ELF-1 (cell line): ENCODE measurements around the gene MTX1.

Source experiments
- DNase-seq: peaks from one replicate; pipeline ENCODE4 v3.0.0-alpha.2; 2016; ENCODE audit warnings: low read depth, low spot score

The MTX1 gene

DNA sequence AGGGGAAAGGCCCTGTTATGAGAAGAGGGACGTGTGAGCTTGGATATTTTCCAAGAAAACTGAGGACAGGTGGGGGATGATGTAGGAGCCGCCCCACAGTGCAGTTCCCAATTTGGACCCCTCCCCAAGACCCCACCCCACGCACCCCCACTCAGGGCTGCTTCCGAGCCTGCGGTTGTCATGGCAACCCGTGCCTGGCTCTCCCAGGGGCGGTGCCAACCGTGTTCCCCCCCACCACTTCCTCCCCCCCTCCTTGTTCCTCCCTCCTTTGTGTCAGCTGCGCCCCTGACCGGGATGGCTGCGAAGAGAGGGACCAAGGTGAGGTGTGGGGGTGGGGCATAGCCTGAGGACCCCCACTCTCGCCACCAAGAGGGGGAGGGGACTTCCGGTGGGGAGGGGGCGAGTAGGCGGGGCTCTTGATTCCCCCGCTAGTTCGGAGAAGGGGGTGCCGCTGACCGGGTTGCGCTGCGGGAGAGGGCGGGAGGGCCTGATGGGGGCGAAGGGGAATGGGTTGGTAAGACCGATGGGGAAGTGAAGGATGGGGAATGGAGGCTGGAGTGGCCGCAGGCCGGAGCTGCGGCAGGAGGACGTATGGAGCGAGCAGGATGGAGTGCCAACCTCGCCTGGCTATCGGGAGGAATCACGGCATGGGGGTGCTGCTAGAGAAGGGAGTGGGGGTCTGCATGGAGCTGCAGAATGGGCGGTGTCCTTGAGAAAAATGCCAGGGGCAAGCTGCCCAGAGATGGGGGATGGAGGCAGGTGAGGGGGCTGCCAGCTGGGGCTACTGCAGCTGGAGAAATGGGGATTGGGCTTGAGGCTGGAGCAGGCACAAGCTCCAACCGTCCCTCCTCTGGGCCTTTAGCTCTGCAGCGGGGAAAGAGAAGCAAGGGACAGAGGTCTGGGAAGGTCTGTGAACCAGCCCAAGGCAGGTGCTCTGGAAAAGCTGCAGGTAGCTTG, 33.9 kb upstream of the MTX1 start:
- peak; percentile 14 for DNase-seq

DNA sequence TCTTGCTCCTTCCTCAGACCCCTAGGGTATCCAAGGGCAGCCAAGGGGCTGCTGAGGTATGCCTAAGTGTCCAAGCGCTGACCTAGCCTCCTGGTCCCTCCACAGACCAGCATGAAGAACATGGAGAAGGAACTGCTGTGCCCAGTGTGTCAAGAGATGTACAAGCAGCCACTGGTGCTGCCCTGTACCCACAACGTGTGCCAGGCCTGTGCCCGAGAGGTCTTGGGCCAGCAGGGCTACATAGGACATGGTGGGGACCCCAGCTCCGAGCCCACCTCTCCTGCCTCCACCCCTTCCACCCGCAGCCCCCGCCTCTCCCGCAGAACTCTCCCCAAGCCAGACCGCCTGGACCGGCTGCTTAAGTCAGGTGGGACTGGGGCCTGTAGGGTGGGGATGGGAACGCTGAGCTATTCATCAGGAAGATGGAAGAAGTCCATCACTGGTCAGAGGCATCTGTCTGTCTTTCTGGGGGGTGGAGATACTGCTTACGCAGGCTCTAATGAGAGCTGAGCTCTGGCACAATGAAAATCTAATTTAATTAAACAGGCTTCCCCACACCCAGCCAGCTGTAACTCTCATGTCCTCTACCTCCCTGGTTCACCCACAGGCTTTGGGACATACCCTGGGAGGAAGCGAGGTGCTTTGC, 33.1 kb upstream of the MTX1 start:
- DNase-seq: no peak

DNA sequence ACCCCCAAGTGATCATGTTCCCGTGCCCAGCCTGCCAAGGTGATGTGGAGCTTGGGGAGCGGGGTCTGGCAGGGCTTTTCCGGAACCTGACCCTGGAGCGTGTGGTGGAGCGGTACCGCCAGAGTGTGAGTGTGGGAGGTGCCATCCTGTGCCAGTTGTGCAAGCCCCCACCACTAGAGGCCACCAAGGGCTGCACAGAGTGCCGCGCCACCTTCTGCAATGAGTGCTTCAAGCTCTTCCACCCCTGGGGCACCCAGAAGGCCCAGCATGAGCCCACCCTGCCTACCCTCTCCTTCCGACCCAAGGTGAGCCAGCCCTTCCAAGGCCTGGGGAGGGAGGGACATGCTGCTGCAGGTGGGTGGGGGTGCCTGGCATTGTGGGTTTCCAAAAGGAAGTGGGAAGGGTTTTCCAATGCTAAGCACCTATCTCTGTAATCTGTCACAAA, 32.5 kb upstream of the MTX1 start:
- no peak for DNase-seq

DNA sequence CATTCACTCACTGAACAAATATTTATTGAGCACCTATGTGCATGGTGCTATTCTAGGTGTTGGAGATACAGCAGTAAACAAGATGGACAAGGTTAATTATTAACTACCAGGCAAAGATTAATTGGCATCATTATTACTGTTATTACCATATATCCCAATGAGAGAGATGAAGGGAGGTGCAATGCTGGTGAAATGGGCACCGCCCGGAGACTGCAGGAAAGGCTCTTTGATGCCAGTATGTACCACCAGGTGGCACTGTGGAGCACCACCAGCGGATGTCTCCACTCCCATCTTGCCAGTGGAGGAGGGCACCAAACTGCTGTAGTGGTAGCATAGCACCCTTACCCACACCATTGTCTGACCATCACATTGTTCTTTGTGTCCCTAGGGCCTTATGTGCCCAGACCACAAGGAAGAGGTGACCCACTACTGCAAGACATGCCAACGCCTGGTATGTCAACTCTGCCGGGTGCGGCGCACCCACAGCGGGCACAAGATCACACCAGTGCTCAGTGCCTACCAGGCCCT, 31.9 kb upstream of the MTX1 start:
- peak; percentile 72 for DNase-seq

DNA sequence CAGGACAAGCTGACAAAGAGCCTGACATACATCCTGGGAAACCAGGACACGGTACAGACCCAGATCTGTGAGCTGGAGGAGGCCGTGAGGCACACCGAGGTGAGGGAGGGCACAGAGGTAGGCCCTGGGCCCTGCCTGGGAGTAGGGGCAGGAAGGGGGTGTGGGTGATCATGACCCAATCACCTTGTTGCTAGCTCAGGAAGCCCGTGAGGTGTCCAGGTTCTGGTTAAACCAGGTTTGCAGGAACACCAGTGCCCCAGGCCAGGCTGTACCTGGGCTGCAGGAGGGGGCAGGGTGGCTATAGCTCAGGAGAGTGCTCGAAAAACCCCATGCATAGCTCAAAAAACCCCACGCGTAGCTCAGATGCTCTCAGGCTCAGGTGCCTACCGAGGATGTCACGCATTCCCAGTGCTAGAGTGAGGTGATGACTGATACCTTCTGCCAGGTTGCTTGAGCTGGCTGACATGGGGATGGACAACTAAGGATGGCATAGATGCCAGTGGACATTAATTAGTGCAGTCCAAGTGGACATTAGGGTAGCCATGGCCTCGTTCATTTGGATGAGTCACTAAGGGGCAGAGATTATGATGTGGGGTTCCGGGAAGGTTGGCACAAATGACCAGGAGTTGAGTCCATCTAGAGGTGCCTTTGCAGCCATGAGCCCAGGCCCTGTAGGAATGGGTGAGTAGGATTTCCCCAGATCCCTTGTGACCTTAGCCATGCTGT, 31.1 kb upstream of the MTX1 start:
- peak; percentile 71 for DNase-seq

DNA sequence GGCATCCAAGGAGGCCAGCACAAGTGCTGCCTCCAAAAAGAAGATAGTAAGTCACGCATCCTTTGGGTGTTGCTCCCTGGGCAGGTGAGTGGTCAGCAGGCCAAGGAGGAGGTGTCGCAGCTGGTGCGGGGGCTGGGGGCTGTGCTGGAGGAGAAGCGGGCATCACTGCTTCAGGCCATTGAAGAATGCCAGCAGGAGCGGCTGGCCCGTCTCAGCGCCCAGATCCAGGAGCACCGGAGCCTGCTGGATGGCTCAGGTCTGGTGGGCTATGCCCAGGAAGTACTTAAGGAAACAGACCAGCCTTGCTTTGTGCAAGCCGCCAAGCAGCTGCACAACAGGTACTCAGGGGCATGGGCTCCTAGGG, 30.6 kb upstream of the MTX1 start:
- peak; percentile 0 for DNase-seq

DNA sequence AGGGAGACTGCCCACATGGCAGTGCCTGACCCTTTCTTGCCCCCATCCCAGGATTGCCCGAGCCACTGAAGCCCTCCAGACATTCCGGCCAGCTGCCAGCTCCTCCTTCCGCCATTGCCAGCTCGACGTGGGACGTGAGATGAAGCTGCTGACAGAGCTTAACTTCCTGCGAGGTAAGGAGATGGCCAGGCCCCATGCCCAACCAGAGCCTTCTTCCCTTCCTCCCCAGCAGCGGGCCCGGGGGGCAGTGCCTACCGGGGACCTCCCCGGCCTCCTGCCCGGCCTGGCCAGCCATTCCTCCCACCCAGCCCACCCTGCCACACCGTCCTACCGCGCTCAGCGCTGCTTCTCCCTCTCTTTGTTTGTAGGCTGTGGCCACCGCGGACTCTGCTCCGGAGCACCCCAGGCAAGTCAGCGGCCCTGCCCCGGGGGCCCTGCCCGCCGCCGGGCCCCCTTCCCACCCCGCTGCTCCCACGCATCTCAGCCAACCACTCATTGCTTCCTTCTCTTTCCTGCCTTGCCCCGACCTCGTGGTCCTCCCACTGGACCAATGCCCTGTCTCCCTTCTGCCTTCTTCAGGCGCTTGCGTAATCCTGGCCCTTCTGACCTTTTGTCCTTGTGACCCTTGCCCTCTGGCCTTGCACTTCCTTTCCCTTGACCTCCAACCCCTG, 29.9 kb upstream of the MTX1 start:
- DNase-seq: peak; percentile 0

DNA sequence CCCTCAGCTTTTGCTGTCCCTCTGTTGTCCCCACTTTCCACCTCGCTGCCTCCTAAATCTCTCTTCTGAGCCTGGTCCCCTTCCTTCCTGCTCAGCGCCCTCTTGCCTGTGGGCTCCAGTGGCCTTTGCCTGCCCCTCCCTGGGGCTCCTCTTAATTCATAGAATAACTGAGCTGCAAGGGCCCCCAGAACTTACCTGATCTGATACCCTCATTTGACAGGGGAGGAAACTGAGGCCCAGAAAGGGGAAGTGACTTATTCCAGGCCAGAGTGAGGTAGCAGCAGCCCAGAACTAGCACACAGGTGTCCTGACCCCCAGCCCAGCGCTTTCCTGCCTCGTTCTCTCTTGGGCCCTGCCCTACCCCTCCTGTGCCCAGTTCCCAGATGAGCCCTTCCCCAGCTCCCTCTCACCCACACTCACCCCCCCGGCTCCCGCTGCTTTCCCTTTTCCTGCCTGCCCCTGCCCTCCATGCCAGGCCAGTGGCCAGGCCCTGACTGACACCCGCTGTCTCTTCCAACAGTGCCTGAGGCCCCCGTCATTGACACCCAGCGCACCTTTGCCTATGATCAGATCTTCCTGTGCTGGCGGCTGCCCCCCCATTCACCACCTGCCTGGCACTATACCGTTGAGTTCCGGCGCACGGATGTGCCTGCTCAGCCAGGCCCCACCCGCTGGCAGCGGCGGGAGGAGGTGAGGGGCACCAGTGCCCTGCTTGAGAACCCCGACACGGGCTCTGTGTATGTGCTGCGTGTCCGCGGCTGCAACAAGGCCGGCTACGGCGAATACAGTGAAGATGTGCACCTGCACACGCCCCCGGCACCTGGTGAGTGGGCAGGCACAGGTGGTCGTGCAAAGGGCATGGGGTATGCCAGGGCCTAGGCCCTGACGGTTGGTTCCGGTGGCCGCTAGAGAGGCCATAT, 29.1 kb upstream of the MTX1 start:
- no peak for DNase-seq

DNA sequence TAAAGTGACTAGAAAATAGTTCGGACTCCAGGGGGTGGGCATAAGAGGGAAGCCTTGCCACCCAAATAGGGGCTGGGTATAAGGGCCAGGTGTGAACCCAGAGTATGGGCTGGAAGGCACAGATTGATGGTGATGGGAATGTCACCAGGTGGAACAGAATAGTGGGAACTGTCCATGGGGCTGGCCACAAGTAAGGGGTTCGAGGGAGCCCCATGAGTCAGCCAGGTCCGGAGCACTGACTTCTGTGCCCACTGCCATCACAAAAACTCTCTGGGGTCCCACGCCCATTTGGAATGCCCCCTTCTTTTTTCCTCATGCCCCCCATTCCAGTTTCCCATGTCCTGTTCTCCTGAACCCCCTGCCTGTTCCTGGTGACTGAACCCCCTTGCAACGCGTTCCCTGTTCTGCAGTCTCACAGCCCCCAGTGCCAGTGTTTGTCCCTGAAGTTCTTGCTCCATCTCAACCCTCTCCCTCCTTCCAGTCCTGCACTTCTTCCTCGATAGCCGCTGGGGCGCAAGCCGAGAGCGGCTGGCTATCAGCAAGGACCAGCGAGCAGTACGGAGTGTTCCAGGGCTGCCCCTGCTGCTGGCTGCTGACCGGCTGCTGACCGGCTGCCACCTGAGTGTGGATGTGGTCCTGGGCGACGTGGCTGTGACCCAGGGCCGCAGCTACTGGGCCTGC, 27.0 kb upstream of the MTX1 start:
- DNase-seq: no peak

DNA sequence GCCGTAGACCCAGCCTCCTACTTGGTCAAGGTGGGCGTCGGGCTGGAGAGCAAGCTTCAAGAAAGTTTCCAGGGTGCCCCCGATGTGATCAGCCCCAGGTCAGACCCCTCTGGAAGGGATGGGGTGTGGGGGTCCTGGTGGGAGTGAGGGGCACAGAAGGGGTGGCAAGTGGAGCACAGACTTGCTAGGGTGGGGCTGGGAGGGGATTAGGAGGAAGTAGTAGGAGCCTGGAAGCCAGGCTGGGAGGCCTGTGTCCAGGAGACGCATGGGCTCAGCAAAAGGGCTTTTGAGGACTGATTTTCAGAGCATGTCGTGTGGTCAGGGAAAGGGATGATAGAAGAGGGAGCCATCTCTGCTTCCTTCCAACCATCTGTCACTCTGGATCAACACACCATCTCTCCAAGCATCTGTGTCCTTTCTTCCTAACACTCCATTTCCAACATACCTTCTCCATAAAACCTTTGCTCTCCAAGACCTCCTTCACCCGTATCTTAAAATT, 26.4 kb upstream of the MTX1 start:
- DNase-seq: no peak

DNA sequence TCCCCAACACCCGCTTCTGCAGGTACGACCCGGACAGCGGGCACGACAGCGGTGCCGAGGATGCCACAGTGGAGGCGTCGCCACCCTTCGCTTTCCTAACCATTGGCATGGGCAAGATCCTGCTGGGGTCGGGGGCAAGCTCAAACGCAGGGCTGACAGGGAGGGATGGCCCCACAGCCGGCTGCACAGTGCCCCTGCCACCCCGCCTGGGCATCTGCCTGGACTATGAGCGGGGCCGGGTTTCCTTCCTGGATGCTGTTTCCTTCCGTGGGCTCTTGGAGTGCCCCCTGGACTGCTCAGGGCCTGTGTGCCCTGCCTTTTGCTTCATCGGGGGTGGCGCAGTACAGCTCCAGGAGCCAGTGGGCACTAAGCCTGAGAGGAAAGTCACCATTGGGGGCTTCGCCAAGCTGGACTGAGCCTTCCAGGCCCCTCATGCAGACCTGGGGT, 24.7 kb upstream of the MTX1 start:
- no peak for DNase-seq

DNA sequence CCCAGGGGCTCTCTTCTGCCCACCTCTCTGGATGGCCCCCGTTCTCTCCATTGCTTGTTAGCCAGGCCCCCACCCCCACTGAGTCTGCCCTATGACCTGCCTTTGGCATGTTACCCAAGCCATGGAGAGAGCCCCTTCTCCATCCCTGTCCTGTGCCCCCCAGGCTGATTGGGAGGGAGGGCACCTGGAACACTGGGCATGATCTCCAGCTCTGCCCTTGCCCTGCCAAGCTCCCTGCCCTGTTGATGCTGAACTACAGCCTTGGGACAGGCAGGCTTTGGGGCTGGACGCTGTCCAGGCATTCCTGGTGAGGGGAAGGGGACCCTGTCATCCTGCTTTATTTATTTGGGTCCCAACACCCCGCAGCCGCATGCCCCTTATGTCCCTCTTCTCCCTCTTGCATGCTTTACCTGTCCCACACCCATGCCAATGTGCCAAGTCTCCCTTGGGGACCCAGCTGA, 24.1 kb upstream of the MTX1 start:
- DNase-seq: no peak

DNA sequence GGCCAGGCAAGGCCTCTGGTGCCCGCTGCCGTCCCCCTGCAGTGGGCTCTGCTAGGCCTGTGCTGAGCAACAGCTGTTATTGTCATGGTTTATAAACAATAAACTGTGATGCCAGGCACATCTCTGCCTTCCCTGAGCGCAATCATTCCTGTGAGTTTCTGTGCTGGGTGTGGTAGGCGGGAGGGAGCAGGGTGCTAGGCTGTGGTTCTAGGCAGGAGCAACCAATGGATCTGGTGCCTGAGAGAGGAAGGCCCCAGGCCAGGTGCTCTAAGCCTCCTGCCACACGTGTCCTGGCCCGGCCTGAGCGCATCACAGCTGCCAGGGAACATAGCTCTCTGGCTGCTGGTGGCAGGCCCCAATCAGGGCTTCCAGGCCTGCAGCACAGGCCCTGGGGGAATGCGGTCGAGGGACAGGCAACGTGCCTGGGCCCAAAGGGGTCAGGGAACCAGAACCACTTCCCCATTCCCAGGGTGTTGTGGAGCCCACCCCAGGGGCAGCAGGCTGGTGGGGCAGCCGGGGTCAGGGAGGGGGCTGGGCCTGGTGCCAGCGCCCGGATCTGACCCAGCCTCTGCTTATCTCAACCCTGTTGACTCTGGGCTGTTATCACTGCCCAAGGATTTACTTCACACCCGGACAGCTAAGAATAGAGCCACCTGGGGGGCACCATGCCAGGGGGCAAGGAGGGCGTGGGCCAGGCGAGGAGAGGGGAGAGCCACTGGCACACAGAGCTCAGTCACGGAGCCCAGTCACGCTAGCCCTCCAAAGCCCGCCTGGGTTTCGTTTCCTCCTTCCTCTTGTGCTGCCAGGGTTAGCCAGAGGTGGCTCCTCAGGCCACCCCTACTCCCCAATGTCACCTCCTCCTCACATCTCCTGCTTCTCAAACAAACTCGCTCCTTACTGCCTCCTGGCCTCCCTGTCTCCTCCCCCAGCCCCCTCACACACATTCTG, 23.4 kb upstream of the MTX1 start:
- peak; percentile 13 for DNase-seq

DNA sequence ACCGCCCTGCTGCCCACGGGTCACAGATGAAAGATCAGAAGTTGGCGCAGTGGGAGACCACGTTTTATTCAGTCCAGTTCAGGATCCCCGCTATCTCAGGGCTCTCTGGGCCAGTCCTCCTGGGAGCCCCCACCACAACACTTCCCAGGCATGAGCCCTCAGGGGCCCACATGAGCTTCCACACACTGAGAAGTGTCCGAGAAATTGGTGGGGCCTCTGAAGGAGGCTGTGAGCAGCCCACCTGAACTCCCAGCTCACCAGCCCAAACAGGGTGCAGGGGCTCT, 22.8 kb upstream of the MTX1 start:
- DNase-seq: no peak

DNA sequence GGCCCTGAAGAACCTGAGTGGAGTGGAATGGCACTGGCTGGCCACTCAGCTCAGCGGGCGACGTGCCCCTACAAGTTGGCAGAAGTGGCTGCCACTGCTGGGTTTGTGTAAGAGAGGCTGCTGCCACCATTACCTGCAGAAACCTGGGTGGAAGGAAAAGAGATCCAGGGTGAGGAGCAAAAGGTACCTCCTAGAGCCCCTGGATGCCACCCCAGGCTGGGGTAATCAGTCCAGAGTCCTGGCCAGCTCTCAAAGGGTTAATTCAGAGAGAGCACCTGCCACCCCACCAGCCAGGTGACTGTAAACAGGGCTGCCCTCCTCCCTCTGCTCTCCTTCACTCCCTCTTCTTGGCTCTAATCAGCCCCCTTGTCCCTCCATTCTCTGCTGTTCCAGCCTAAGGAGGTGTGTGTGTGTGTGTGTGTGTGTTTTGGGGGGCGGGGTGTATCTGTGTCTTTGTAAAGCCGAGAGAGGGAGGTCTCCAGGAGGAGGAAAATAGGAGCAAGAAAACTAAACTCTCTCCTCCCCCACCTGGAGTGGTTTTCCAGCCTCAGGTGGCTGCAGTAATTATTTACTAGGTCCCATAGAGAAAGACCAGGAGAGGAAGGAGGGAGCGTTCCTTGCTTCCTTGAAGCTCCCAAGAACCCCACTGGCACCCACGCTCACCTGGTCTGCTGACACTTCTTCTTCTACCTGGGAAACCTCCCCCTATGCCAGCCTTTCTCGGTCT, 22.3 kb upstream of the MTX1 start:
- DNase-seq: peak; percentile 15

DNA sequence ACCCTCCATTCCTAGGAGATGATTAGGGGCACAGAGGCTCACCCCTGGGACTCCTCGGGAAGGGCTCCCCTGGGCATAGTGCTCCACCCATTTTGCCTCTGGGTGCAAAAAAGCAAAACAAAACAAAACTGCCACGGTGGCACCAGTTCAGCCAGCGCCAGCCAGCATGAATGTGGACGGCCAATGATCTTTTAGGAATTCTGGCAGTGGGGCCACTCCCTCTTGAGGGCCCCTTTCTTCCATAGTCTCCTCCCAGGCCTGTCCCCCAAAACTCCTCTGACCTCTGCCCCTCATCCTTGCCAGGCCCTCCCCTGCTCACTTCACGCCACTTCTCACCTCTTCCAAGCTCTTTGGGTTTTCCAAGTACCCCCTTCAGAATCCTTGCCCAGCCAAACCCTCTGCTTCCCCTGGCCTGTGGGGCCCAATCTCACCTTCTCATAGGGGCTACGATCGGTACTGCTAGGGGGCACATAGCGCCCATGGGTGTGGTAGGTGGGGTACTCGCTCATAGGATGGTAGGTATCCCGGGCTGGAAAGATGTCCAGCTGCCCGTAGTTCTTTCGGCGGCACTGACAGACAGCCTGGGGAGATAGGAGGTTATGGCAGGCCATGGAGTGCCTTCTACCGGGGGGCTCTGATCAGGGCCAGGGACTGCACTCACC, 21.6 kb upstream of the MTX1 start:
- DNase-seq: no peak

DNA sequence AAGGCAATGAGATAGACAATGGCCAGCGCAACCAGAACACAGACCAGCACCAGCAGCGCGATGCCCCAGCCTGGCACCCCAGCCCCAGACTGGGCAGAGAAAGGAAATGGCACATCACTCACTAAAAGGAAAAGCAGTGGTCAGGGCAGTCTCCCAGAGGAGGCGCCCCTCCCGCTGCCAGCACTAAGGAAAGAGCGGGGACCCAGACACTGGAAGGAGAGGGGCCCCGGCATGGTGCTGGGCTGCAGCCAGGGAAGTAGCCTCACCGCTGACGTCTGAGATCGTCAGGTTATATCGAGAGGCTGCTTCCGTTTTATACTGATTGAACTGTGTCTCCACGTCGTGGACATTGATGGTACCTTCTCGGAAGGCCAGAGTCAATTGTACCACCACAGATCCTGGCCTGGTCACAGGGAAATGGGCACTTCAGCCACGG, 21.0 kb upstream of the MTX1 start:
- no peak for DNase-seq
